DMS79 (cell line): ENCODE data around the gene PDP2.
A peak's percentile ranks its signal among the peaks of the same experiment; 100 is the strongest.

Experiments used
- DNase-seq: peaks from one replicate; lab custom pipeline; 2025; lab: John Stamatoyannopoulos, UW

Gene PDP2

GRCh38 chr16:66880288-66881013 is at the start of gene PDP2:
TSS of gene PDP2 (plus strand) at chr16:66880515. CDS start at chr16:66884285, 3,770 bp downstream.
- DNase-seq = peak; percentile 74

- no peak for DNase-seq
These were observed 48.1 kb upstream of the PDP2 start for GRCh38 chr16:66832190-66832589.

- no peak for DNase-seq
These were observed 47.5 kb upstream of the PDP2 start for GRCh38 chr16:66832661-66833305.

- no peak for DNase-seq
These were observed 45.6 kb upstream of the PDP2 start for GRCh38 chr16:66834746-66835145.

- DNase-seq = no peak
These were observed 39.4 kb upstream of the PDP2 start for GRCh38 chr16:66840883-66841282.

GRCh38 chr16:66841366-66841765 is 38.9 kb upstream of the PDP2 start:
- no peak for DNase-seq

- DNase-seq = no peak
These were observed 37.5 kb upstream of the PDP2 start for GRCh38 chr16:66842765-66843164.

GRCh38 chr16:66843191-66843590 is 37.1 kb upstream of the PDP2 start:
- DNase-seq = no peak

- no peak for DNase-seq
These were observed 36.3 kb upstream of the PDP2 start for GRCh38 chr16:66844009-66844341.

GRCh38 chr16:66844342-66845079 is 35.8 kb upstream of the PDP2 start, which contains the start of gene CA7:
TSS of gene CA7 (plus strand) at chr16:66844414. CDS start at chr16:66844488, 74 bp downstream.
- DNase-seq = no peak

- DNase-seq = no peak
These were observed 35.3 kb upstream of the PDP2 start for GRCh38 chr16:66845080-66845410.

- peak; percentile 18 for DNase-seq
These were observed 34.5 kb upstream of the PDP2 start for GRCh38 chr16:66845791-66846221.

- no peak for DNase-seq
These were observed 34.0 kb upstream of the PDP2 start for GRCh38 chr16:66846266-66846665.

GRCh38 chr16:66846831-66847230 is 33.5 kb upstream of the PDP2 start:
- DNase-seq = no peak

GRCh38 chr16:66847533-66848067 is 32.7 kb upstream of the PDP2 start:
- no peak for DNase-seq

GRCh38 chr16:66848172-66848571 is 32.1 kb upstream of the PDP2 start:
- DNase-seq = no peak

GRCh38 chr16:66849021-66849420 is 31.3 kb upstream of the PDP2 start:
- DNase-seq = no peak

GRCh38 chr16:66849549-66849948 is 30.8 kb upstream of the PDP2 start:
- DNase-seq = no peak

- DNase-seq = no peak
These were observed 30.1 kb upstream of the PDP2 start for GRCh38 chr16:66850115-66850815.

- DNase-seq = no peak
These were observed 28.9 kb upstream of the PDP2 start for GRCh38 chr16:66851166-66851964.
